H9 (cell line): ENCODE results near the gene CEP85L. TPM values are rescaled to one million over a fixed set of nuclear protein-coding genes. Genes with fewer than 3 reads are reported as not detected.

Source experiments
- DNase-seq: peaks from one replicate; pipeline ENCODE4 v3.0.0-alpha.2; 2017
- H2AFZ ChIP-seq: one replicate; pipeline ENCODE4 v1.6.1; 2013; ENCODE audit warnings: mild to moderate bottlenecking, low read length, control low read depth, moderate library complexity
- H2AK5ac ChIP-seq: 2 replicates; pipeline ENCODE4 v1.6.1; 2013; ENCODE audit warnings: low read length, control low read depth, mixed read lengths; ENCODE audit not compliant: insufficient read length
- H2BK120ac ChIP-seq: one replicate; pipeline ENCODE4 v1.6.1; 2013; ENCODE audit warnings: low read depth, mild to moderate bottlenecking, low read length, control low read depth, inconsistent platforms; ENCODE audit not compliant: poor library complexity, severe bottlenecking
- H2BK12ac ChIP-seq: 2 replicates; pipeline ENCODE4 v1.6.1; 2013; ENCODE audit warnings: low read length, control low read depth, mixed read lengths, low read depth; ENCODE audit not compliant: insufficient read length
- H2BK15ac ChIP-seq: 2 replicates; pipeline ENCODE4 v1.6.1; 2013; ENCODE audit warnings: low read depth, low read length, control low read depth
- H2BK20ac ChIP-seq: one replicate; pipeline ENCODE4 v1.6.1; 2013; ENCODE audit warnings: low read depth, mild to moderate bottlenecking, low read length, control low read depth, inconsistent platforms; ENCODE audit not compliant: poor library complexity, severe bottlenecking
- H2BK5ac ChIP-seq: 2 replicates; pipeline ENCODE4 v1.6.1; 2013; ENCODE audit warnings: low read length, control low read depth, mixed read lengths; ENCODE audit not compliant: insufficient read length
- H3K14ac ChIP-seq: 2 replicates; pipeline ENCODE4 v1.6.1; 2013; ENCODE audit warnings: low read length, control low read depth; ENCODE audit not compliant: insufficient read depth
- H3K18ac ChIP-seq: 2 replicates; pipeline ENCODE4 v1.6.1; 2013; ENCODE audit warnings: low read depth, mild to moderate bottlenecking, mixed read lengths, low read length, control low read depth; ENCODE audit not compliant: insufficient read length
- H3K23ac ChIP-seq: 2 replicates; pipeline ENCODE4 v1.6.1; 2013; ENCODE audit warnings: low read length, control low read depth, mixed read lengths, low read depth; ENCODE audit not compliant: insufficient read length
- H3K23me2 ChIP-seq: 2 replicates; pipeline ENCODE4 v1.6.1; 2013; ENCODE audit warnings: low read depth, mild to moderate bottlenecking, mixed read lengths, low read length, control low read depth; ENCODE audit not compliant: insufficient read length, poor library complexity, severe bottlenecking
- H3K27ac ChIP-seq: 2 replicates; pipeline ENCODE4 v1.5.1; 2013; ENCODE audit warnings: low read length, control low read depth, mixed read lengths, low read depth; ENCODE audit not compliant: insufficient read length
- H3K27me3 ChIP-seq: 2 replicates; pipeline ENCODE4 v1.6.1; 2013; ENCODE audit warnings: low read length, control low read depth, inconsistent platforms; ENCODE audit not compliant: insufficient read depth
- H3K4ac ChIP-seq: 2 replicates; pipeline ENCODE4 v1.6.1; 2013; ENCODE audit warnings: low read depth, mild to moderate bottlenecking, control low read depth, inconsistent platforms, low read length, moderate library complexity
- H3K4me1 ChIP-seq: 2 replicates; pipeline ENCODE4 v1.6.1; 2013; ENCODE audit warnings: low read length, control low read depth, inconsistent platforms; ENCODE audit not compliant: insufficient read depth
- H3K4me2 ChIP-seq: 2 replicates; pipeline ENCODE4 v1.6.1; 2013; ENCODE audit warnings: low read length, control low read depth, mixed read lengths; ENCODE audit not compliant: insufficient read length, insufficient read depth
- H3K56ac ChIP-seq: 2 replicates; pipeline ENCODE4 v1.6.1; 2013; ENCODE audit warnings: low read depth, mild to moderate bottlenecking, mixed read lengths, low read length, control low read depth; ENCODE audit not compliant: insufficient read length
- H3K79me1 ChIP-seq: 2 replicates; pipeline ENCODE4 v1.6.1; 2013; ENCODE audit warnings: low read depth, mild to moderate bottlenecking, moderate library complexity, low read length, control low read depth, inconsistent platforms; ENCODE audit not compliant: insufficient read depth, poor library complexity, severe bottlenecking
- H3K79me2 ChIP-seq: 2 replicates; pipeline ENCODE4 v1.6.1; 2013; ENCODE audit warnings: low read length, control low read depth, inconsistent platforms; ENCODE audit not compliant: insufficient read depth
- H3K9ac ChIP-seq: 2 replicates; pipeline ENCODE4 v1.6.1; 2013; ENCODE audit warnings: low read length, control low read depth, mixed read lengths; ENCODE audit not compliant: insufficient read length; ENCODE audit errors: extremely low read depth
- H3K9me3 ChIP-seq: one replicate; pipeline ENCODE4 v1.6.1; 2013; ENCODE audit warnings: low read depth, low read length, inconsistent platforms; ENCODE audit not compliant: control insufficient read depth
- H3T11ph ChIP-seq: one replicate; pipeline ENCODE4 v1.6.1; 2013; ENCODE audit warnings: mild to moderate bottlenecking, low read length, control low read depth, inconsistent platforms
- H4K20me1 ChIP-seq: one replicate; pipeline ENCODE4 v1.6.1; 2013; ENCODE audit not compliant: control insufficient read depth, insufficient read length, insufficient read depth
- H4K5ac ChIP-seq: 2 replicates; pipeline ENCODE4 v1.6.1; 2013; ENCODE audit warnings: low read depth, mild to moderate bottlenecking, mixed read lengths, low read length, control low read depth; ENCODE audit not compliant: insufficient read length
- H4K8ac ChIP-seq: replicated peaks from 2 replicates; pipeline ENCODE4 v1.6.1; 2013; ENCODE audit warnings: low read length, control low read depth, mixed read lengths, low read depth; ENCODE audit not compliant: insufficient read length
- H4K91ac ChIP-seq: 2 replicates; pipeline ENCODE4 v1.6.1; 2013; ENCODE audit warnings: low read depth, mild to moderate bottlenecking, moderate library complexity, mixed read lengths, low read length, control low read depth; ENCODE audit not compliant: insufficient read length
- H3K27ac Mint-ChIP-seq, 3 experiments: 2 replicates in 2 of 3; 3 replicates in 1 of 3; pipeline ENCODE4 v1.8.0; 2020 to 2021; ENCODE audit warnings: mixed read lengths in 3 of 3, mild to moderate bottlenecking in 1 of 3, moderate library complexity in 1 of 3
- H3K27me3 Mint-ChIP-seq: 2 replicates; pipeline ENCODE4 v1.8.0; 2021; ENCODE audit warnings: low read depth, mild to moderate bottlenecking, moderate library complexity, mixed read lengths
- H3K36me3 Mint-ChIP-seq, 3 experiments: 2 replicates in 2 of 3; 3 replicates in 1 of 3; pipeline ENCODE4 v1.8.0; 2020 to 2021; ENCODE audit warnings: low read depth in 3 of 3, mixed read lengths in 3 of 3; ENCODE audit not compliant: insufficient read depth in 1 of 3
- H3K4me1 Mint-ChIP-seq, 2 experiments: 2 replicates each; pipeline ENCODE4 v1.8.0; 2020; ENCODE audit warnings: mixed read lengths in 2 of 2
- H3K4me3 Mint-ChIP-seq, 2 experiments: 2 replicates in 1 of 2; 3 replicates in 1 of 2; pipeline ENCODE4 v1.8.0; 2020 to 2021; ENCODE audit warnings: mild to moderate bottlenecking in 2 of 2, mixed read lengths in 2 of 2, moderate library complexity in 1 of 2
- H3K9me3 Mint-ChIP-seq, 2 experiments: 2 replicates in 1 of 2; 3 replicates in 1 of 2; pipeline ENCODE4 v1.8.0; 2020; ENCODE audit warnings: mild to moderate bottlenecking in 2 of 2, mixed read lengths in 2 of 2, moderate library complexity in 1 of 2
- WGBS: extraction: QIAGEN DNeasy Blood & Tissue Kit; methylation state at CpG from one replicate; pipeline ENCODE4 v1.1.7; 2013; ENCODE audit warnings: missing lambda C conversion rate, low lambda C conversion rate, mixed read lengths; ENCODE audit not compliant: insufficient read length; ENCODE audit errors: extremely low coverage; 5-methylcytosine and 5-hydroxymethylcytosine counted together
- total RNA-seq: library from RNA; stranded (reverse); gene quantifications from 2 replicates; pipeline ENCODE4 v1.2.1, GENCODE V29; 2021
- TF ChIP-seq, protein P1 (sequence below): fragments of 200-600 bp; sonication (generic); conservative IDR thresholded peaks from 3 replicates; pipeline ENCODE4 v1.8.0; 2021; ENCODE audit warnings: antibody characterized with exemption, mild to moderate bottlenecking

The CEP85L gene
- total RNA-seq, 1 experiment from 2014 or later = 3.8 TPM

DNA sequence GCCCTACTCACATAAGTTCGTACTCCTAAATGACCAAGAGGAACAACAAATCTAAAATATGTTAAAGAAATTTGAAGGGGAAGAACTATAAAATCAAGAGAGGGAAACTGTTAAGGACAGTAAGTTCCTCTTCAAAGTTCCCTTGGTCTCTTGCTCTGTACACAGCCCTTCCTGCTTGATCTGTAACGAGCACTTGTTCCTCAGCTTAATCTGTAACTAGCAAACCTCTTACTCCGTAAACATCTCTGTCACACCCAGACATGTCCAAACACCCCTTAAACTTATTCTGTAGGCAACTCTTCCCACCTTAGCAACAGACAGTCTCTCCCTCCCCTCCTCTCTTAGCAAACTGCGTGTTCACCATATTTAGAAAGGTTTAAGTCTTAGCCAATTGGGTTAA, 73.4 kb downstream of the CEP85L start:
- H3K36me3 Mint-ChIP-seq = peaks cover 35 to 67% (median 56%) of the 10 kb centered on the region in 3 experiments
- H4K20me1 ChIP-seq = no peaks in the 10 kb centered on the region
- H3K79me2 ChIP-seq = no peaks in the 10 kb centered on the region
- no peak for DNase-seq
- no peak overlapping the region for H4K8ac ChIP-seq
- H3K27me3 ChIP-seq = no peaks in the 10 kb centered on the region
- no peak overlapping the region for H3K4ac ChIP-seq
- no peak overlapping the region for H3K23ac ChIP-seq
- WGBS = no CpG with 5 or more reads among the region's 4 CpGs
- H2BK120ac ChIP-seq = no peak overlapping the region
- peaks cover 56 to 67% of the 10 kb centered on the region in 2 experiments for H3K9me3 Mint-ChIP-seq
- H3K79me1 ChIP-seq = peaks cover 5% of the 10 kb centered on the region
- no peak overlapping the region for H3K27ac Mint-ChIP-seq
- no peak overlapping the region for H4K5ac ChIP-seq
- no peak overlapping the region for H2AFZ ChIP-seq
- no peak overlapping the region for H3K4me3 Mint-ChIP-seq
- no peak overlapping the region for H2BK12ac ChIP-seq
- H2BK15ac ChIP-seq = no peak overlapping the region
- no peak overlapping the region for H2BK20ac ChIP-seq
- no peak overlapping the region for H3K18ac ChIP-seq
- no peak overlapping the region for H3K14ac ChIP-seq
- no peak overlapping the region for H2AK5ac ChIP-seq
- no peak overlapping the region for H3T11ph ChIP-seq
- peaks cover 7% of the 10 kb centered on the region for H3K9me3 ChIP-seq
- H3K27me3 Mint-ChIP-seq = no peaks in the 10 kb centered on the region; the same call in 1 of the 2 replicates
- no peak overlapping the region for H2BK5ac ChIP-seq
- H3K4me1 ChIP-seq = no peaks in the 10 kb centered on the region
- H3K9ac ChIP-seq = no peak overlapping the region
- no peak overlapping the region for H4K91ac ChIP-seq
- H3K4me1 Mint-ChIP-seq = peaks cover 9 to 11% of the 10 kb centered on the region in 2 experiments
- H3K23me2 ChIP-seq = no peaks in the 10 kb centered on the region
- TF ChIP-seq, protein P1, sequence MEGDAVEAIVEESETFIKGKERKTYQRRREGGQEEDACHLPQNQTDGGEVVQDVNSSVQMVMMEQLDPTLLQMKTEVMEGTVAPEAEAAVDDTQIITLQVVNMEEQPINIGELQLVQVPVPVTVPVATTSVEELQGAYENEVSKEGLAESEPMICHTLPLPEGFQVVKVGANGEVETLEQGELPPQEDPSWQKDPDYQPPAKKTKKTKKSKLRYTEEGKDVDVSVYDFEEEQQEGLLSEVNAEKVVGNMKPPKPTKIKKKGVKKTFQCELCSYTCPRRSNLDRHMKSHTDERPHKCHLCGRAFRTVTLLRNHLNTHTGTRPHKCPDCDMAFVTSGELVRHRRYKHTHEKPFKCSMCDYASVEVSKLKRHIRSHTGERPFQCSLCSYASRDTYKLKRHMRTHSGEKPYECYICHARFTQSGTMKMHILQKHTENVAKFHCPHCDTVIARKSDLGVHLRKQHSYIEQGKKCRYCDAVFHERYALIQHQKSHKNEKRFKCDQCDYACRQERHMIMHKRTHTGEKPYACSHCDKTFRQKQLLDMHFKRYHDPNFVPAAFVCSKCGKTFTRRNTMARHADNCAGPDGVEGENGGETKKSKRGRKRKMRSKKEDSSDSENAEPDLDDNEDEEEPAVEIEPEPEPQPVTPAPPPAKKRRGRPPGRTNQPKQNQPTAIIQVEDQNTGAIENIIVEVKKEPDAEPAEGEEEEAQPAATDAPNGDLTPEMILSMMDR = no peak
- no peak overlapping the region for H3K27ac ChIP-seq
- no peak overlapping the region for H3K4me2 ChIP-seq
- no peak overlapping the region for H3K56ac ChIP-seq
